Measurements from ENCODE around the gene TPSAB1.
"Not testable (repeated sequence)": the region's sequence is repeated elsewhere in the genome, so short reads cannot be mapped to it uniquely, and the experiment has no call there.

The TPSAB1 gene

DNA sequence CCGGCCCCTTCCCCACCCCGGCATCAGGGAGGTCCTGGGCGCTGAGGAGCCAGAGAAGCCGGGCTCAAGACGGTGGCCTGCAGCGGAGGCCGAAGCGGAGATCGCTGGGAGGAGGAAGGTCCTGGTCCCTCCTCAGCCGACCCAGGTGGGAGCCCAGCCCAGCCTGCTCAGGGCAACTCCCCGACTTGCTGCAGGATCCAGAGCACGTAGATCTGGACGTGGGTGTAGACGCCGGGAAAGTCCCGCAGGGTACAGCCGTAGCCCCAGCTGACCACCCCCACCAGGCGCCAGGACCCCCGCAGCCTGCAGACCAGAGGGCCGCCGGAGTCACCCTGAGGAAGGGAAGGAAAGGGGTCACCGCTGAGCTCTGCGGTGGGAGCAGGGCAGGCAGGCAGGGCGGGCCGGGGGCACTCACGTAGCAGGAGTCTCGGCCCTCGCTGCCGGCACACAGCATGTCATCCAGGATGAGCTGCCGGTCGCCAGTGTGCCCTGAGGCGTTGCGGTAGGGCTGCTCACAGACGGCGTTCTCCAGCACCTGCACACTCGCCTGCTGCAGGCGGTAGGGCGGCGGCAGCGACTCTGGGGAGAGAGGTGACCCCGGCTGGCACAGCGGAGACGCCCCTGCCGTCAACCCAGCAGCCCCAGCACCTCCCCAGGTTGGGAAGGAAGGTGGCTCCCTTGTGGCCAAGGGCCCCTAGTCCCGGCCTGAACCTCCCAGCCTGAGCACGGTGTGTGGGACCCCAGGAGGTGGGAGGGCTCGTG lies 20.8 kb downstream of the TPSAB1 start:
- H3K27ac Mint-ChIP-seq = no peak overlapping the region
- H3K4me1 Mint-ChIP-seq (ENCODE audit: low read depth) = peaks cover 5% of the 10 kb centered on the region
- H3K36me3 Mint-ChIP-seq = no peaks in the 10 kb centered on the region
- H3K9me3 Mint-ChIP-seq (ENCODE audit: low read depth) = no peaks in the 10 kb centered on the region
- no peak overlapping the region for H3K4me3 Mint-ChIP-seq
- H3K27me3 Mint-ChIP-seq = peaks cover 2% of the 10 kb centered on the region

DNA sequence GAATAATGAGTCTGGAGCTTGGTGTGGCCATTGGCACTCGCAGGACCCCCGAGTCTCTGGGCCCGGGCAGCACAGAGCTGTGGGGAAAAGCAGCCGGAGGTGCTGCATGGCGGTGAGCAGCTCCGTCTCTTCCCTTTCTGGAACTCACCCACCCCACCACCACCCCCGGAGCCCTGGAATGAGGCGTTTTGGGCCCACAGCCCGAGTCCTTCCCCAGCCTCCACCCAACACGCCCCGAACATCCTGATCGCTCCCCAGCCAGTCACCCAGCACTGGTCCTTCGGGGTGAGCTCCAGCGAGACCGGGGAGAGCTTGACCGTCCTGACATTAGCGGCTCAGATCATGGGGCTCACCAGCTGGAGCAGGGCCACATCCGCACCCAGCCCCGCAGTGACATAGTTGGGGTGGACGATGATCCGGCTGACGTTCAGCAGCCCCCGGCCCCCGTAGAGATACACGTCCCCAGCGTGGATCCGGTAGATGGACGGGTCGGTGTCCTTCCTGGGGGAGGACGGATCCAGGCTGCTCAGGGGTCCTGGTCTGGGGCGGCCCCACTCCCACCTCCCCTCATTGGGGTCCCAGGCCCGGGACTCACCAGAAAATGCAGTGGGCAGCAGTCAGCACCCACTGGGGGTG lies 21.8 kb downstream of the TPSAB1 start:
- no peaks in the 10 kb centered on the region for H3K9me3 Mint-ChIP-seq (ENCODE audit: low read depth)
- H3K36me3 Mint-ChIP-seq = no peaks in the 10 kb centered on the region
- no peak overlapping the region for H3K4me3 Mint-ChIP-seq
- H3K27me3 Mint-ChIP-seq = peaks cover 2% of the 10 kb centered on the region
- no peak overlapping the region for H3K27ac Mint-ChIP-seq
- peaks cover 5% of the 10 kb centered on the region for H3K4me1 Mint-ChIP-seq (ENCODE audit: low read depth)

DNA sequence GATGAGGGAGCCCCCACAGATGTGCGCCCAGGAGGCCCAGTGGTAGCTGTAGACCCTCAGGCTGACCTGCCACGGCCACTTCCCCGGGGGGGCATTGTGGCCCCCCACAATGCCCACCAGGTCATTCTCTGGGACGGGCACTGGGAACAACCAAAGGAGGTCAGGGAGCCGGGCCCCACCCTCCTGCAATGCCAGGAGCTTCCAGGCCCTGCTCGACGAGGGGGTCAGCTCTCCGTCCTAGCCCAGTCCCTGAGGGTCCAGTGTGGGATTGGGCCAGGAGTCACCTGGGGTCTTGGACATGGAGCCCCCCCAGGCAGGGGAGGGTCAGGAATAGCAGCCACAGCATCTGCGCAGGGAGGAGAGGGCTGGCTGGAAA lies 22.3 kb downstream of the TPSAB1 start:
- Mint-ChIP-seq H3K9me3 (ENCODE audit: low read depth) (no peaks in the 10 kb centered on the region), H3K4me1 (ENCODE audit: low read depth) (peaks cover 5% of the 10 kb centered on the region), H3K27me3 (peaks cover 2% of the 10 kb centered on the region), H3K4me3 (no peak overlapping the region), H3K27ac (no peak overlapping the region), H3K36me3 (no peaks in the 10 kb centered on the region)

DNA sequence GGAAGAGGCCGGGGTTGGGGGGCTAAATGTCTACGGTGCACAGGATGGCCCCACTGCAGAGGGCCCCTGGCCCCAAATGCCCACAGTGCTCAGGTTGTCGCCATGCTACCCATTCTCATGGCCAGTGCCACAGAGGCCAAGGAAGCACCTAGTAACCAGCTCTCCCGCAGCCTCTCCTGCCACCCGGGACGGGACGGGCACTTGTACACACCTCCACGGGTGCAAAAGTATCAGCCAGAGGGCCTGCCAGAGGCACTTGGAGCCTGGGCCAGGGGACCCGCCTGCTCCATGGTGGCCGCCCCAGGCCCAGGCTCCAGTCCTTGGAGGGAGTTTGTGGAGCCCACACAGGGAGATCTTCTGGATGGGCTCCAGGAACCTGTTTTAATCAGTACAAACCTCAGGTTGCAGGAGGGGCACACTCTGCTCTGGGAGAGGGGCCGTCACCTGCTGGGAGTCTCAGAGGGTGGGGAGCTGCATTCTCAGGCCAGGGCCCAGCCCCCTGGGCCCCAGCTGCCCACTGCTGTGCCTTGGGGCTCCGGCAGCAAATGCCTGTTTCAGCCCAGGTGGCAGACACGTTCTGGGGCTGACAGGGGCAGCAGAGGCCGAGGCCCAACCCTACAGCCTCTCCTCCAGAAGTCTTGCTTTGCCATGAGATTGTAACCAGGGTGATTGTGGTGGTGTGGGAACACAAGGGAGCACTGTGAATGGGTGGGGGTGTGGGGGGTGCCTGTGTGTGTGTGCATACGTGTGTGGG lies 23.3 kb downstream of the TPSAB1 start:
- Mint-ChIP-seq H3K36me3 (no peaks in the 10 kb centered on the region), H3K27ac (no peak overlapping the region), H3K27me3 (peaks cover 2% of the 10 kb centered on the region), H3K9me3 (ENCODE audit: low read depth) (no peaks in the 10 kb centered on the region), H3K4me1 (ENCODE audit: low read depth) (peaks cover 5% of the 10 kb centered on the region), H3K4me3 (no peak overlapping the region)

DNA sequence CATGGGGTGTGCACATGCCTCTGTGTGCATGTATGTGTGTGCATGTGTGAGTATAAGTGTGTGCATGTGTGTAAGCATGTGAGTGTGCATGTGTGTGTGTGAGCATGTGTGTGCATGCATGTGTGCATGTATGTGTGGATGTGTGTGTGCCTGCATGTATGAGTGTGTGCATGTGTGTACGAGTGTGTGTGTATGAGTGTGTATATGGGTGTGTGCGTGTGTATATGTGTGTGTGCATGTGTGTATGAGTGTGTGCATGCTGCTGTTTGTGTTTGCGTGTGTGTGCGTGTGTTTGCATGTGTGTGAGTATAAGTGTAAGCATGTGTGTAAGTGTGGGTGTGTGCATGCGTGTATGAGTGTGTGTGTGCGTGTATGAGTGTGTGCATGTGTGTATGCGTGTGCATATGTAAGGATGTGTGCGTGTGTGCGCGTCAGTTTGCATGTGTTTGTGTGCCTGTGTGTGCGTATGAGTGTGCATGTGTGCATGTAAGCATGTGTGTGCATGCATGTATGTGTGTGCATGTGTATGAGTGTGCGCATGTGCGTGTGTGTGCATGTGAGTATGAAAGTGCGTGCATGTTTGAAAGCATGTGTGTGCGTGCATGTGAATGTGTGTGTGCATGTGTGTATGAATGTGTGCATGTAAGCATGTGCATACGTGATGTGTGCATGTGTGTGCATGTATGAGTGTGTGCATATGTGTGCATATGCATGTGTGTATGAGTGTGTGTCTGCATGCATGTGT lies 24.0 kb downstream of the TPSAB1 start:
- peaks cover 2% of the 10 kb centered on the region for H3K27me3 Mint-ChIP-seq
- no peak overlapping the region for H3K27ac Mint-ChIP-seq
- H3K36me3 Mint-ChIP-seq = no peaks in the 10 kb centered on the region
- no peak overlapping the region for H3K4me3 Mint-ChIP-seq
- H3K9me3 Mint-ChIP-seq (ENCODE audit: low read depth) = no peaks in the 10 kb centered on the region
- H3K4me1 Mint-ChIP-seq (ENCODE audit: low read depth) = no peaks in the 10 kb centered on the region

DNA sequence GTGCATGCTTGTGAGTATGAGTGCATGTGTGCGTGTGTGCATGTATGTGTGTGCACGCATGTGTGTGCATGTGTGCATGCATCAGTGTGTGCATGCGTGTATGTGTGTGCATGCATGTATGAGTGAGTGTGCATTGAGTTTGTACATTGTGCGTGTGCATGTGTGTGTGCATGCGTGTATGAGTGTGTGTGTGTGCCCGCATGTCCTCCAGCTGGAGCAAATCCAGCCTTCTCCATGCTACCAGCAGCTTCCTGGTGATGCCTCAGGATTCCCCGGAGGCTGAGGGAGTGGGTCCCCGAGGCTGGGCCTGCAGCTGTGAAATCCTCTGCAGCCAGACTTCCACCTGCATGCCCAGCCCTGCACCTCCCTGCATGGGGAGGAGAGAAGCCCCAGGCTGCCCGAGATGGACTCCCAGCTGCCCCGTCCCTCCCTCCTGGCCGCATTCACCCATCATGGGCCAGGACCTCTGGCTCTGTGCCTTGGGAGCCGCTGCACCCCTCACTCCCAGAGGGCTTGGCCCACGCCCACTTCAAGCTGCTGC lies 24.7 kb downstream of the TPSAB1 start:
- Mint-ChIP-seq H3K36me3 (no peaks in the 10 kb centered on the region), H3K27ac (no peak overlapping the region), H3K27me3 (peaks cover 2% of the 10 kb centered on the region), H3K4me1 (ENCODE audit: low read depth) (no peaks in the 10 kb centered on the region), H3K4me3 (no peak overlapping the region), H3K9me3 (ENCODE audit: low read depth) (no peaks in the 10 kb centered on the region)

DNA sequence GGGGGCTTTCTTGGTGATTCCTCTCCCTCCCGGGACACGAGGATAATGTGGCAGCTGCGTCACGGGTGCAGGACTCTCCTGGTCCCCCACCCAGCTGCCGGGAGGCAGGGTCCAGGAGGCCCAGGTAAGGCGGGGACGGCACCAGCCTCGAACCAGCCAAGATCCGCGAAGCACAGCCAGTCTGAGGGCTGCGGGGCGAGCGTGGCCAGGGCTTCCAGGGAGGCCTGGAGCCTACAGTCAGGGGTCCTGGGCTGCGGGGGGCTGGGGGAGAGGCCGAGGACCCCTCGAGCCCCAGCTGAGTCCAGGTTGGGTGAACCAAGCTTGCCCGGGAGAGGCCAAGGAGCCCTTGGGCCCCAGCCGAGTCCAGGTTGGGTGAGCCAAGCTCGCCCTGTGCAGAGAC lies 25.3 kb downstream of the TPSAB1 start:
- Mint-ChIP-seq H3K27me3 (peaks cover 2% of the 10 kb centered on the region), H3K9me3 (ENCODE audit: low read depth) (no peaks in the 10 kb centered on the region), H3K4me1 (ENCODE audit: low read depth) (no peaks in the 10 kb centered on the region), H3K27ac (no peak overlapping the region), H3K4me3 (no peak overlapping the region), H3K36me3 (no peaks in the 10 kb centered on the region)

DNA sequence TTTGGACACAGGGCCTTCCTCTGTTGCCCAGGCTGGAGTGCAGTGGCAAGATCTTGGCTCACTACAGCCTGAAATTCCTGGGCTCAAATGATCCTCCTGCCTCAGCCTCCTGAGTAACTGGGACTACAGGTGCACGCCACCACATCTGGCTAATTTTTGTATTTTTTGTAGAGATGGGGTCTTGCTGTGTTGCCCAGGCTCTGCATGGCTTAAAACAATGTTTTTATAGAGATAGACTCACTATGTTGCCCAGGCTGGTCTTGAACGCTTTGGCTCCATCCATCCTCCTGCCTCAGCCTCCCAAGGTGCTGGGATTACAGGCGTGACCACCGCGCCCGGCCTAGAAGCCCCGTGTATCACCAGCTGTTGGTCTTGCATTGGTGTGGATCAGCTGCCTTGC lies 28.9 kb downstream of the TPSAB1 start:
- H3K36me3 Mint-ChIP-seq; H3K4me1 Mint-ChIP-seq (ENCODE audit: low read depth); H3K9me3 Mint-ChIP-seq (ENCODE audit: low read depth): not testable (repeated sequence)

DNA sequence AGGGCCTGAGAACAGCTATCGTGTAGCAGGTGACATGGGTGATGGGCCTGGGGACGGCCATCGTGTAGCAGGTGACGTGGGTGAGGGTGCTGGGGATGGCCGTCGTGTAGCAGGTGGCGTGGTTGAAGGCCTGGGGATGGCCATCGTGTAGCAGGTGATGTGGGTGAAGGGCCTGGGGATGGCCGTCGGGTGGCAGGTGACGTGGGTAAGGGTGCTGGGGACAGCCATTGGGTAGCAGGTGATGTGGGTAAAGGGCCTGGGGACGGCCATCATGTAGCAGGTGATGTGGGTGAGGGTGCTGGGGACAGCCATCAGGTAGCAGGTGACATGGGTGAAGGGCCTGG lies 30.8 kb downstream of the TPSAB1 start:
- peaks cover 6% of the 10 kb centered on the region for H3K4me1 Mint-ChIP-seq (ENCODE audit: low read depth)
- H3K9me3 Mint-ChIP-seq (ENCODE audit: low read depth) = no peaks in the 10 kb centered on the region
- H3K27me3 Mint-ChIP-seq = peaks cover 3% of the 10 kb centered on the region
- H3K27ac Mint-ChIP-seq = no peak overlapping the region
- H3K4me3 Mint-ChIP-seq = no peak overlapping the region
- no peaks in the 10 kb centered on the region for H3K36me3 Mint-ChIP-seq

More for the DNA sequence above, 28.9 kb downstream of the TPSAB1 start:
- not testable (repeated sequence) for H3K4me3 Mint-ChIP-seq, H3K27me3 Mint-ChIP-seq, H3K27ac Mint-ChIP-seq

DNA sequence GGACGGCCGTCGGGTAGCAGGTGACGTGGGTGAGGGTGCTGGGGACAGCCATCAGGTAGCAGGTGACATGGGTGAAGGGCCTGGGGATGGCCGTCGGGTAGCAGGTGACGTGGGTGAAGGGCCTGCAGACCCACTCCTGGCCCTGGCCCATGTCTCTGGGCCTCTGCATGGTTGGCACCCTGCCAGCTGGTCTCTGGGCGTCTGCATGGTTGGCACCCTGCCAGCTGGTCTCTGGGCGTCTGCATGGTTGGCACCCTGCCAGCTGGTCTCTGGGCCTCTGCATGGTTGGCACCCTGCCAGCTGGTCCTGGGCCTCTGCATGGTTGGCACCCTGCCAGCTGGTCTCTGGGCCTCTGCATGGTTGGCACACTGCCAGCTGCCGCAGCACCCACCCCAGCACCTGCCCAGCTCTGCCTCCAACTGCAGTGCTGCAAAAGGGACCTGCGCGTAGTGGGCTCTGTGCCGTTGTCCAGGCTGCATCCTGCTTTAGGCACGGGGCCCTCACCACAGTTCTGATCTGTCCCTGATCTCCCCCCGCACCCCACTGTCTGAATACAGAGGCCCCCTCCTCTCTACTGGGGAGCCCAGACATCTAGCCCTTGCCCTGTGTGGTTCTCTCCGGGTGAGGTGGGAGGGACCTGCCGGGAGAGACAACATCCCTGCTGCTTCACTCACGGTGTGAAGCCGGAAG lies 31.4 kb downstream of the TPSAB1 start:
- not testable (repeated sequence) for H3K27me3 Mint-ChIP-seq; H3K27ac Mint-ChIP-seq; H3K9me3 Mint-ChIP-seq (ENCODE audit: low read depth)

DNA sequence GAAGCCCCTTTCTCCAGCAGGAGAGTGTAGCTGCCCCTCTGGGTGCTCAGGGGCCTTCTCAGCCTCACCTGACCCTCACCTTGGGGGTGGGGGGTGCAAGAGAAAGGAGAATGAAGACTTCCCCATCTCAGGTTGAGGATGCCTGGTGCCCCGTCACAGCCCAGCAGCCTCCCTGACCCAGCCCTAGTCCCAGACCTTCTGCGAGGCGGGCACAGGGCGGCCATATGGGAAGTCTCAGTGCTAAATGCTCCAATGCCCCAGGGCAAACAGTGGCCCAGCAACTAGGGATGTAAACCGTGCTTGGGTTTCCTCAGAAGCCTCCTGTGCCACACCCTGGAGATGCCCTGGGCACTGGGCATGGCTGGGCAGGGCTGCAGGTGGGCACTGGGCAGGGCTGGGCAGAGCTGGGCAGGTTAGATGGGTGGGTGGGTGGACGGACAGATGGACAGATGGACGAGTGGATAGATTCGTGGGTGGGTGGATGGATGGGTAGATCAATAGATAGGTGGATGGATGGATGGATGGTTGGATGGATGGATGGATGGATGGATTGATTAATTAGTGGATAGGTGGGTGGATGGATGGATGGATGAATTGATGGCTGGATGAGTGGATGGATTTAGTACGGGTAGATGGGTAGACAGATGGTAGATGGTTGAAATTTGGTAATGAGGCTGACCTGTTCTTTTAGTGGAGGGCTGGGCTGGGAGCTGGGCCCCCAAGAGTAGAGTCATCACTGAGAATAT lies 32.1 kb downstream of the TPSAB1 start:
- H3K36me3 Mint-ChIP-seq = no peaks in the 10 kb centered on the region
- H3K4me3 Mint-ChIP-seq = no peak overlapping the region
- H3K27me3 Mint-ChIP-seq = peaks cover 3% of the 10 kb centered on the region
- H3K9me3 Mint-ChIP-seq (ENCODE audit: low read depth) = no peaks in the 10 kb centered on the region
- peaks cover 6% of the 10 kb centered on the region for H3K4me1 Mint-ChIP-seq (ENCODE audit: low read depth)
- H3K27ac Mint-ChIP-seq = no peak overlapping the region

More for the DNA sequence above, 31.4 kb downstream of the TPSAB1 start:
- not testable (repeated sequence) for H3K4me3 Mint-ChIP-seq; H3K36me3 Mint-ChIP-seq; H3K4me1 Mint-ChIP-seq (ENCODE audit: low read depth)

DNA sequence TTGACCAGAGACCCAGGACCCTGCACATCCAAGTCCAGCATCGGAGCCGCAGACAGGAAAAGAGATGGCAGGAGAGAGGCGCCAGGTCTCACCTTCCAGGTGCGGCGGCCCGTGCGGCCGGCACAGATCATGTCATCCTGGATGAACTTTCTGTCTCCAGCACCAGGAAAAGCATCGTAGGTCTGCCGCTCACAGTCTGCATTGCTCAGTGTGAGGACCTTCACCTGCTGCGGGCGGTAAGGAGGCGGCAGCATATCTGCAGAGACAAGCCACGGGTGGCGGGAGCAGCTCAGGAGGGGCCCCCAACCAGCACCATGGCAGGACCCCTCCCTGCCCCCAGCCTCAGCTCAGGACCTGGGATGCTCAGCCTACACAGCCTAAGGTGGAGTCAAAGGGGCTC lies 33.3 kb downstream of the TPSAB1 start:
- no peak overlapping the region for H3K4me3 Mint-ChIP-seq
- H3K27me3 Mint-ChIP-seq = peaks cover 3% of the 10 kb centered on the region
- no peaks in the 10 kb centered on the region for H3K9me3 Mint-ChIP-seq (ENCODE audit: low read depth)
- no peaks in the 10 kb centered on the region for H3K36me3 Mint-ChIP-seq
- H3K4me1 Mint-ChIP-seq (ENCODE audit: low read depth) = peaks cover 6% of the 10 kb centered on the region
- no peak overlapping the region for H3K27ac Mint-ChIP-seq

DNA sequence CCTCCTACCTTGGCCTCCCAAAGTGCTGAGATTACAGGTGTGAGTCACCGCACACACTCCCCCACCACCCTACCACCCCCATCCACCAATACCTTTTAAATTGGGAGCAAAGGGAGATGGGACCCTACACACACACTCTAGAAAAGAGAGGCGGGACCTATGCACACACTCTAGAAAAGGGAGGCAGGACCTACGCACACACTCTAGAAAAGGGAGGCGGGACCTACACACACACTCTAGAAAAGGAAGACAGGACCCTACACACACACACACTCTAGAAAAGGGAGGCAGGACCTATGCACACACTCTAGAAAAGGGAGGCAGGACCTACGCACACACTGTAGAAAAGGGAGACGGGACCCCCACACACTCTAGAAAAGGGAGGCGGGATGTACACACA lies 34.3 kb downstream of the TPSAB1 start:
- no peaks in the 10 kb centered on the region for H3K9me3 Mint-ChIP-seq (ENCODE audit: low read depth)
- H3K27me3 Mint-ChIP-seq = peaks cover 3% of the 10 kb centered on the region
- H3K4me3 Mint-ChIP-seq = no peak overlapping the region
- peaks cover 6% of the 10 kb centered on the region for H3K4me1 Mint-ChIP-seq (ENCODE audit: low read depth)
- no peaks in the 10 kb centered on the region for H3K36me3 Mint-ChIP-seq
- H3K27ac Mint-ChIP-seq = no peak overlapping the region

All from activated naive CD8-positive, alpha-beta T cell (primary cell).